ENCODE data around the gene JUN. TPM values are rescaled to one million over a fixed set of nuclear protein-coding genes. Genes with fewer than 3 reads are reported as not detected.

The JUN gene
- polyA plus RNA-seq, 1 donor from 2014 or later: 124 TPM

DNA sequence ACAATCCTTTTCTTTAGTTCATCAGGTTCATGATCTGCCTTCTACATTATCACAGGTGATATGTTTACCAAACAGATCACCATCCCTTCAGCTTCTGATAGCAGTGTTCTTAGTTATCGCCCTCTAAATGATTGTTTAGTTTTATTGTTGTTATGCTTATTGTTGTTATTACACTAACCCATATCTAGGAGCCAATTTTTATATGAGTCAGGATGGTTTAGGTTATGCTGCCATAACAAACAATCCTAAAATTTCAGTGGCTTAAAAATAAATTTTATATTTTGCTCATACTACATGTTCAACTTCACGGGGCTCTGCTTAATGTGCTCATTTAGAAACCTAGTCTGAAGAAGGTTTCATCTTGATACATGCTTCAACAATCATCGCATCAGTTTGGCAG lies 4.4 kb upstream of the JUN start:
- no peak overlapping the region for H3K4me3 ChIP-seq (ENCODE audit: low read length)

GRCh38 chr1:58786927-58787245 lies 3.0 kb upstream of the JUN start:
- no peak overlapping the region for H3K4me2 ChIP-seq (ENCODE audit: low read length)
- no peaks in the 10 kb centered on the region for H3K9me2 ChIP-seq (ENCODE audit: insufficient read depth, low read length)
- H3K79me2 ChIP-seq (replicated peaks; ENCODE audit: insufficient read depth, low read length): peaks cover 4% of the 10 kb centered on the region
- no peak overlapping the region for H3K9ac ChIP-seq (ENCODE audit: low read length)
- H3F3A ChIP-seq (ENCODE audit: insufficient read depth, low read length, poor library complexity, severe bottlenecking): no peaks in the 10 kb centered on the region
- H4K20me1 ChIP-seq (ENCODE audit: insufficient read depth): peaks cover 12% of the 10 kb centered on the region
- H3K27me3 ChIP-seq (ENCODE audit: insufficient read depth, low read depth, low read length): no peaks in the 10 kb centered on the region
- TF ChIP-seq RAD21 (conservative IDR thresholded peaks at IDR 0.05) (no peak), REST (IDR thresholded peaks at IDR 0.05; ENCODE audit: borderline replicate concordance) (no peak), SMC3 (conservative IDR thresholded peaks at IDR 0.05; ENCODE audit: poor library complexity) (no peak), POLR2AphosphoS5 (IDR thresholded peaks at IDR 0.05) (no peak), MXI1 (conservative IDR thresholded peaks at IDR 0.05; ENCODE audit: poor library complexity, severe bottlenecking) (no peak), EP300 (conservative IDR thresholded peaks at IDR 0.05; ENCODE audit: poor library complexity, severe bottlenecking) (no peak), TAF1 (IDR thresholded peaks at IDR 0.05; ENCODE audit: low read depth) (no peak)
- TF ChIP-seq, protein P1, sequence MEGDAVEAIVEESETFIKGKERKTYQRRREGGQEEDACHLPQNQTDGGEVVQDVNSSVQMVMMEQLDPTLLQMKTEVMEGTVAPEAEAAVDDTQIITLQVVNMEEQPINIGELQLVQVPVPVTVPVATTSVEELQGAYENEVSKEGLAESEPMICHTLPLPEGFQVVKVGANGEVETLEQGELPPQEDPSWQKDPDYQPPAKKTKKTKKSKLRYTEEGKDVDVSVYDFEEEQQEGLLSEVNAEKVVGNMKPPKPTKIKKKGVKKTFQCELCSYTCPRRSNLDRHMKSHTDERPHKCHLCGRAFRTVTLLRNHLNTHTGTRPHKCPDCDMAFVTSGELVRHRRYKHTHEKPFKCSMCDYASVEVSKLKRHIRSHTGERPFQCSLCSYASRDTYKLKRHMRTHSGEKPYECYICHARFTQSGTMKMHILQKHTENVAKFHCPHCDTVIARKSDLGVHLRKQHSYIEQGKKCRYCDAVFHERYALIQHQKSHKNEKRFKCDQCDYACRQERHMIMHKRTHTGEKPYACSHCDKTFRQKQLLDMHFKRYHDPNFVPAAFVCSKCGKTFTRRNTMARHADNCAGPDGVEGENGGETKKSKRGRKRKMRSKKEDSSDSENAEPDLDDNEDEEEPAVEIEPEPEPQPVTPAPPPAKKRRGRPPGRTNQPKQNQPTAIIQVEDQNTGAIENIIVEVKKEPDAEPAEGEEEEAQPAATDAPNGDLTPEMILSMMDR (IDR thresholded peaks at IDR 0.05; ENCODE audit: poor library complexity, severe bottlenecking): no peak
- no peak overlapping the region for H3K4me3 ChIP-seq (ENCODE audit: low read length)
- no peaks in the 10 kb centered on the region for H3K36me3 ChIP-seq (ENCODE audit: insufficient read depth, low read length)
- H3K27ac ChIP-seq (ENCODE audit: low read length): no peak overlapping the region
- no peaks in the 10 kb centered on the region for H3K9me3 ChIP-seq (ENCODE audit: low read length)
- H2AFZ ChIP-seq (ENCODE audit: low read depth, low read length): no peak overlapping the region

More for the DNA sequence above, 4.4 kb upstream of the JUN start:
- Histone ChIP-seq H3K27me3 (ENCODE audit: insufficient read depth, low read depth, low read length) (no peaks in the 10 kb centered on the region), H3K36me3 (ENCODE audit: insufficient read depth, low read length) (no peaks in the 10 kb centered on the region), H3K9ac (ENCODE audit: low read length) (no peak overlapping the region), H3K4me2 (ENCODE audit: low read length) (no peak overlapping the region), H3F3A (ENCODE audit: insufficient read depth, low read length, poor library complexity, severe bottlenecking) (no peaks in the 10 kb centered on the region), H2AFZ (ENCODE audit: low read depth, low read length) (no peak overlapping the region), H4K20me1 (ENCODE audit: insufficient read depth) (no peaks in the 10 kb centered on the region), H3K9me3 (ENCODE audit: low read length) (no peaks in the 10 kb centered on the region), H3K27ac (ENCODE audit: low read length) (no peak overlapping the region), H3K9me2 (ENCODE audit: insufficient read depth, low read length) (no peaks in the 10 kb centered on the region), H3K79me2 (replicated peaks; ENCODE audit: insufficient read depth, low read length) (no peaks in the 10 kb centered on the region)
- no peak for TF ChIP-seq MXI1 (conservative IDR thresholded peaks at IDR 0.05; ENCODE audit: poor library complexity, severe bottlenecking)
- TF ChIP-seq, protein P1 (IDR thresholded peaks at IDR 0.05; ENCODE audit: poor library complexity, severe bottlenecking): no peak
- no peak for TF ChIP-seq TAF1 (IDR thresholded peaks at IDR 0.05; ENCODE audit: low read depth)
- TF ChIP-seq EZH2 (IDR thresholded peaks at IDR 0.05; ENCODE audit: borderline replicate concordance, insufficient read depth, low read length, poor library complexity, severe bottlenecking): no peak
- TF ChIP-seq REST (IDR thresholded peaks at IDR 0.05; ENCODE audit: borderline replicate concordance): no peak
- TF ChIP-seq RAD21 (conservative IDR thresholded peaks at IDR 0.05): no peak
- TF ChIP-seq SMC3 (conservative IDR thresholded peaks at IDR 0.05; ENCODE audit: poor library complexity): no peak
- no peak for TF ChIP-seq POLR2AphosphoS5 (IDR thresholded peaks at IDR 0.05)
- TF ChIP-seq EP300 (conservative IDR thresholded peaks at IDR 0.05; ENCODE audit: poor library complexity, severe bottlenecking): no peak

Measured in neural cell (in vitro differentiated cells).